Stimulated activated CD4-positive, alpha-beta T cell treated with anti-CD3 and anti-CD28 coated beads, Interleukin-4, amount 100 ng/mL, for 4 hours (primary cell): ENCODE results near the gene HYKK.
"Not testable (repeated sequence)": the region's sequence is repeated elsewhere in the genome, so short reads cannot be mapped to it uniquely, and the experiment has no call there.

ENCODE experiments used
- DNase-seq, 2 experiments: peaks; one replicate each; pipeline ENCODE4 v3.0.0-alpha.2; 2020

Gene HYKK

DNA sequence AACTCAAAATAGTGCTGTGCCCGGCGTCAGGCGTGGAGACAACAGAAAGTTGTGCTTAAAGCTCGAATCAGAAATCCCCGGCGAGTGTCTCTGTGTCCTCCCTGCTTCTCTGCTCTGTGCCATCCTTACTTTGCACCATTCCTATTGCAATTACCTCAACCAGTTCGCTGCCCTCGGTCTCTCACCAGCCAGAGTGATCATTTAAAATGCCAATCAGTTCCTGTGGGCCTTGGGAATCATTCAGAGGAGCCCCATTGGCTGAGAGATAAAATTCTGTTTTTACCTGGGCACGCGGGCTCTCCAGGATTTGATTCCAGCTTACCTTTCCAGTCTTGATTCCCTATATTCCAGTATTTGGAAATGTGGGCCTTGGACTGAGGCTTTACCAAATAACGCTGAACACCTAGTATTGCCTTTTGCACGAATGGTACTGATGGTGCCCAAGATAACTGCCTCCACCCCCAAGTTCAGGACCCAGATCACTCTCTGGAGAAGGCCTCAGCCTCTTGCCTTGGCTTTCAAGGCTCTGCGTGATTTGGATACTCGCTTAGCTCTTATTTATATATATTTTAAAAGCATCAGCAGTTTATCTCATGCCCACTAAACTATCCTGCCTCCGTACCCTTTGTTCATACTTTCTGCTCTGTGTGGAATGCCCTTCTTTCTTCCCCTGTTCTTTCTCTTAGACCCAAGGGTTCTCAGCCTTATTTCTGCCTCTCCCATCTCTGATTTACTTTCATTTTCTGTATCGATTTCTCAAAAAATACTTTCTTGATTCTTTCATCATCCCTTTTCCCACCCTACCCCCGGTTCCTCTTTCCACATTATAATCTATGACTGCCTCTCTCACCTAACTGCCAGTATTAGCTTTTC is 33.7 kb downstream of the HYKK start:
- DNase-seq: no peak

DNA sequence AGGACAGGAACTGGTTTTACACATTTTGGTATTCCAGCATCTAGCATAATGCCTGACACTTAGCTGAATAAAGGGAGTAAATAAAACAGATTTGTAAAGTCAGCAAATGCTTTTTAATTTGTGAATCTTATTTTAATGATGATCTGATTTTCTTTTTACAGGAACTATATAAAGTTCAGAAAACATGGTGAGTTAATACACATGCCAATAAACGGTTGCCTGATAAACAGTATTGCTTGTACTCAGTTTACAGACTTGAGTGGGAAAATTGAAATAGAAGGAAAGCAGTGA is 34.3 kb downstream of the HYKK start:
- no peak for DNase-seq

DNA sequence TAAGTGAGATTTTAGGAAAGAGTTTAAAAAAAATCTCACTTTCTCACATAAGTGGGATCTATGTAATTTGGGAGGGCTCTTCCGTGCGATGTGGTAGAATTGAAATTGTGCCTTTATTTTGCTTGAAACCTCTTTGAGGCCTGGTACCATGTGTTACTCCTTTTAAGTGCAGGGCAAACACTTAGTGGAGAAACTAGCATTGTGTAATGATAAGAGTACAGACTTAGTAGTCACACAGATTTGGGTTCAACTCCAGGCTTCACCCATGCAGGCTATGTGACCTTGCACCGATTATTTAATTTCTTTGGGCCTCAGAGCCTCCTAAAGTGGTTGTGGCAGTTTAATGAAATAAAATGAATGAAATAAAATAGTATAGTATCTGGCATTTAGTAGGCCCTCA is 35.3 kb downstream of the HYKK start:
- DNase-seq: no peak

DNA sequence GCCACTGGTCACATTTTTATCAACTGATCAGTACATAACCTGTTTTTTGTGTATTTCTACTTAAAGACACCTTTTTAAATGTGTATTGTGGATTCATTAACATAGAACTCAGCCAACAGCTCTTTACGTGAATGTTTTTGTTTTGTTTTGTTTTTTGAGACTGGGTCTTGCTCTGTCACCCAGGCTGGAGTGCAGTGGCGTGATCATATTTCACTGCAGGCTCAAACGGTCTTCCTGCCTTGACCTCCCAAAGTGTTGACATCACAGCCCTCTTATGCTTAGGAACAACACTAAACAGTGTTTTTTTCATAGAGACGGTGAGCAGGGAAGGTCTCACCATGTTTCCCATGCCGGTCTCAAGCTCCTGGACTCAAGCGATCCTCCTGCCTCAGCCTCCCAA is 42.8 kb downstream of the HYKK start:
- no peak for DNase-seq

DNA sequence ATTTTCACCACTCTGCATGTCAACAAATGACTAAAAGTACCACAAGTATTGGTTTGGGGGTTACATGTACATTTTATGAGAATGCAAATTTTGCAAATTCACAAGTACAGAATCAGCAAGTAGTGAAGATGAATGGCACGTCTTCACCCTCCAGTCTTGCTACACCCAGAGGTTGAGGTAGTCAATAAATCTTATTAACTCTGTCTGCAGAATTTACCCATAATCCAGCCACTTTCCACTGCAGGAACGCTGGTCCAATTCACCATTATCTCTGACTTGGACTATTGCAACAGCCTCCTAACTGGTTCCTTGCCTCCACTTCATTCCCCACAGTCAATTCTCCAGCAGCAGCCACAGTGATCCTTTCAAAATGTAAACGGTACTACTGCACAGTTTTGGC is 43.4 kb downstream of the HYKK start:
- no peak for DNase-seq

DNA sequence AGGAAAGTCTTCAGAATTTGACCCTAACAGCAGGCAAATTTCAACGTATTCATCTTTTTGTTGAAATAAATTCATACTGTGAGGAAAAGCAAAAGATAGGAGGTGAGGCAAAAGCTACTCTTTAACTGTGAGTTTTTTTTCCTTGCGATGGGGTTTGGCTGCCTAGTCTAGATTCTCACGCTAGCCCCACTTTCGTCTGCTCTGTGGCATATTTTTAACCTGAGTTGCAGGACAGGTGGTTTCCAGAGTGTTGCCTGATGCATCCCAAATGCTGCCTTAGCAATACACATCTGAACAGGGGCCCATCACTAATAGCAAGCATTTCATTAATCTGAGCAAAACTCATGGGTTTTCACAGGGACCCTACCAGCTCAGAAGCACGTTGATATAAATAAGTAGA is 44.5 kb downstream of the HYKK start:
- no peak for DNase-seq

DNA sequence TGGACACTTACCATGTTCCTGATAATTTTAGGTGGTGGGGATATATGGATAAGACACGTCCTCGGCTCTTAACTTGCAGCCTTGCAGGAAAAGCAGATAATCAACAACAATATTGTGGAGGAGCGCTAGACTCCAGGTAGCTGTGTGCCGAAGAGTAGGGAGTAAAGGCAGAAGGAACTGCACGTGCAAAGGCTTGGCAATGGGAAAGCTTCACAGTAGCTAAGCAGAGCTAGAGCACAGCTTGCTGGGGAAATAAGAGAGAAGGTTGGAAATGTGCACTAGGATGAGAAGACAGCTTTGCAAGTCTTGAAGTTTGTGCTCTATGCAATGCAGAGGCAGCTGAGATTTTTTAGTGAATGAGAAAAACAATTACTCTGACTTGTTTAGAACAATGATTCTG is 45.2 kb downstream of the HYKK start:
- DNase-seq: no peak

DNA sequence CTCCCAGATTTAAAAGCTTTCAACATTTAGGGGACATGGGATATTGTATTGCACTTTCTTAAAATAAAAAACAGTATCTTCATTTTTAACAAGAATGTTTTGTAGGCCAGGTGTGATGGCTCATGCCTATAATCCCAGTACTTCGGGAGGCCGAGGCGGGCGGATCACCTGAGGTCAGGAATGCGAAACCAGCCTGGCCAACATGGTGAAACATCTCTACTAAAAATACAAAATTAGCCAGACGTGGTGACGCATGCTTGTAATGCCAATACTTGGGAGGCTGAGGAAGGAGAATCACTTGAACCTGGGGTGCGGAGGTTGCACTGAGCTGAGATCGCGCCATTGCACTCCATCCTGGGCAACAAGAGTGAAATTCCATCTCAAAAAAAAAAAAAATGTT is 52.8 kb downstream of the HYKK start:
- not testable (repeated sequence) for DNase-seq

DNA sequence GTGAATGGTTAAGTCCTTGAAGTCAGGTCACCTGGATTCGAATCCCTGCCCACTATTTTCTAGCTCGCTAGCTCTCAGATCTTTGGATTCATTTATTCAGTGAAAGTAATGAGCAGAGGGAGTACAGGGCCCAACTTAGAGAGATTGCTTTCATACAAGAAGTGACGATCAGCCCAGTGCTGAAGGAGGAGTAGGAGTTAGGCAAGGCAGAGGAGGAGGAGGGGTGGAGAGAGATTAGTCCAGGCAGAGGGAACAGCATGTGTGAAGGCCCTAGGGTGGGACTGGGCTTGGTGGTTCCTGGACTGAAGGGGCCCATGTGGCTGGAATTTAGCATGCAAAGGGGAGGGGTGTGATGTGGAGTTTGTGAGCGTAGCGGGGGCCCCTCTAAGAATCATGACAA is 54.1 kb downstream of the HYKK start:
- DNase-seq: no peak

DNA sequence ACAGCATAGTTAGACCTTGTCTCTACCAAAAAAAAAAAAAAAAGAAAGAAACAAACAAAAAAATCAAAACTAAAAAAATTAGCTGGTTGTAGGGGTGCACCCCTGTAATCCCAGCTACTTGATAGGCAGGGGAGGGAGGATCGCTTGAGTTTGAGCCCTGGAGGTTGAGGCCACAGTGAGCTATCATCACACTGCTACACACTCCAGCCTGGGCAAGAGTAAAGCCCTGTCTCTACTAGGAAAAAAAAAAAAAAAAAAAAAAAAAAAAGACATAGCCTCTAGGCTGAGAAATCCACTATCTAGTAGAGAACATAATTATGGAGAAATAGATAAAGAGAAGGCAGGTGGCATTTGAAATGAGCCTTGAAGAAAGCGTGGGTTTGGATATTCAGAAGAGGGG is 55.7 kb downstream of the HYKK start:
- no peak for DNase-seq

DNA sequence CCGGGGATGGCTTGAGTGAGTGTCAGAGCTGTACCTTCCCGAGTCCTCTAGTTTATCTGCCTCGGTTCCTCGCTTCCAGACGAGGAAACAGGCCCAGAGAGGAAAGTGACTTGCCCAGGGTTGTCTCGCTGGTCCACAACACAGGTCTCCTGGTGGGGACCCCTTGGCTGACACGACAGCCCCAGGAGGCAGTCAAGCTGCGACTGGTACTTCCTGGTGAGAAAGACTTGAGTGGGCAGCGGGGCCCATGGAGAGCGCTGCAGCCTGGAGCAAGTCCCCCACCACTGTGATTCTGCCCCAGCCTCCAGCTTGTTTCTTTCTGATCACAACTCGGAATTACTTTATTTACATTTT is 57.3 kb downstream of the HYKK start:
- DNase-seq: no peak

DNA sequence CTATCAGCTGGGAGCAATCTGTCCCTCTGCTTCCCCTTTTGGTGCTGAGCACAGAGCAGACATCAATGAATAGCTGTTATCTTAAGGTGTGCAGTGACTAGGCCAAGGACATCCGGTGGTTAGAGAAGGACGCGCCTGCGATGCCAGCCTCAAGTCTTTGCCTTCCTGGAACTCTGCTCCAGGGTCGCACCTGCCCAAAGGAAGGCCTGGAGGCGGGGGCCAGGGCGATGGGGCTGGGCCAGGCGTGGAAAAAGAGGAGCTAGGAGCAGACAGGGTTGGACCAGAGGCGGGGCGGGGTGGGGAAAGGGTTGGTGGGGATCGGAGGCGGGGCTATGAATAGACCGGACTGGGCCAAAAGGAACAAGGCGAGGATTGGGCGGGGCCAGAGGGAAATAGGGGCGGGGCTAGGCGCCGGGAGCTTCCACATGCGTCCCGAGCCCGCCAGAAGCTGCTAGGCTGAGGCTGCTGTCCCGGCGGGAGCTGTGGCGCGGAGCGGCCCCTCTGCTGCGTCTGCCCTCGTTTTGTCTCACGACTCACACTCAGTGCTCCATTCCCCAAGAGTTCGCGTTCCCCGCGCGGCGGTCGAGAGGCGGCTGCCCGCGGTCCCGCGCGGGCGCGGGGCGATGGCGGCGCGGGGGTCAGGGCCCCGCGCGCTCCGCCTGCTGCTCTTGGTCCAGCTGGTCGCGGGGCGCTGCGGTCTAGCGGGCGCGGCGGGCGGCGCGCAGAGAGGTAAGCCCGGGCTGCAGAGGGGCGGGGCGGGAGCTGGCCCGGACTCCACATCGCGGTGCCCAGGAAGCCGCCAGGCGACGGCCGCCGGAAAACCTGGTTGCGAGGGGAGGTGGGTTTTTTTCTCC is 57.9 kb downstream of the HYKK start, which contains the start of gene CHRNA5:
Gene CHRNA5 (plus strand): TSS at position 424 of the 854 bp plus-strand sequence. CDS start 200 bp downstream, at position 624.
- peak; percentile 73 to 83 for DNase-seq

DNA sequence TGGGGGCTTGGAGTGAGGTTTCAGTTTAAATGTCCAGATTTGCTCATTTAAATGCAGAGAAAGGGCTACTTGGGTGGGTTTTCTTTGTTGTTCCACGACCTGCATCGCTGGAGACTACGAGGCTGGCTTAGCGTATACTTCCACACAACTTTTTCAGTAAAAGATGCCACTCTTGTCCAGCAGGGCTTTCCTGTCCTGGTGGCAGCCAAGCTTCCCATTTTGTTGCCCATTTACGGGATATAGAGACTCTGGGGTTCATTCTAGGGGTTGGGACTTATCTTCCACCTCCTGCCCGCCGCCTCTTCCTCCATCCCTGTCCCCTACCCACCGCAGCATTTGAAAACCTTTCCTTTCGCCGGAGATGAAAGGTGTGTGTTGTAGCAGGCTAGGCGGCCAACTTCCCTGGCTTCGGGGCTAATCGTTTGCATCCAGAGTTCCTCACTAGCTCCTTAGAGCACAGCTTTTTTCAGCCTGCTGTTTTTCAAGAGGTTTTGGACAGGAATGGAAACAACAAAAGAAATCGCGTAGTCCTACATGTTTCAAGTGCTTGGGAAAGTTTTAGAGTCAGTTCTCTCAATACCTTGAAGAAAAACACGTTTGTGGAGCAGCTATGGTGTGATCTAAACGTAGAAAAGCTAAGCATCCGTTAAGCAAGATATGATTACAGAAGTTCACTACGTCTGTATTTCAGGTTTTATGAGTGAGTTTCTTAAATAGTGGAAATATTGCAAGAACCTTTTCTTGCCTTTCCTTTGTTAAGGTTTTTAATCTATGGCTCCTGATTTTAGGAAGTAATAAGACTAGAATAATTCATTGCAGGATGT is 58.8 kb downstream of the HYKK start:
- no peak for DNase-seq

DNA sequence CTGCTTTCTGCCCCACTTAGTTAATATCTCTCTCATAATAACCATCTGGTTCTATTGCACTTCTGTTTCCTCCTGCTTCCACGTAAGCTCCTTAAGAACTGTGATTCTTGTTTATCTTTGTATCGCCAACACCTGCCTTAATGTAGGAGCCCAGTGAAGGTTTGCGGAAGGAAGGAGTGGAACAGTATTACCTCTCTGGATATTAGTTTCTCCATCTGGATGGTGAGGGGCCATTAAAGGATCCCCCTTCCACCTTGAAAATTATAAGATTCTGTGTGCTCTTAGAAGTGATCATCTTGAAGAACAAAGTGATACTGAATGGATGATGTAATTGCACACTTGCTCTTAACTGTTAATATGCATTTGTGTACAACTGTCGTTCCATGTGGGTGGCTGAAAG is 60.2 kb downstream of the HYKK start:
- DNase-seq: no peak

DNA sequence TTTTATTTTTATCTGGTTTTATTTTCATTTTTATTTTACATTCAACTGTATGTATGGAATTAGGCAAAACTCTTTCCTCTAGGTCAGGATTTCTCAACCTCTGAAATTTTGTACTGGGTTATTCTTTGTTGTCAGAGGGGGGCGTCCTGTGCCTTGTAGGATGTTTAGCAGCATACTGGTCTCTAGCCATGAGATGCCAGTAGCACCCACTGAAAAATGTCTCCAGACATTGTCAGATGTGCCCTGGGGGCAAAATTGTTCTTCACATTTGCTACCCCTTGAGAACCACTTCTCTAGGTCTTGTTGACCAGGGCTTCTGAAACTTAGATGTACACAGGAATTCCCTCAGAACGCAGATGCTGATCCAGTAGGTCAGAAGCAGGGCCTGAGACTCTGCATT is 63.3 kb downstream of the HYKK start:
- DNase-seq: no peak

DNA sequence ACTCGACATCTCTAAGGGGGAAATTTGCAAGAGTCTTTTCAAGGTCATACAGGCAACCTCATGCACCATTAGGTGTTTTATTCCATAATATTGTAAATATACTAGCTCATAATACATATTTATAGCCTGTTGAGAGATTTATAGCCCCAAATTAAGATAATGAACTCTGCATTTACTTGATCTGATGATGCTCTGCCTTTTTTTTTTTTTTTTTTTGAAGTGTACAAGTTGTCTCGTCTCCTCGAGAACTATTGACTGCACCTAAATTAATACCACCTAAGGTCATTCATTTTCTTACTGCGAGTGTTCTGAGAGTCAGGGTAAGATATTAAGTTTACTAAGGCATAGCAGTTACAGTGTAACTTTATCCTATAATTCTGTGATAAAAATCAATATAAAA is 64.0 kb downstream of the HYKK start:
- no peak for DNase-seq

DNA sequence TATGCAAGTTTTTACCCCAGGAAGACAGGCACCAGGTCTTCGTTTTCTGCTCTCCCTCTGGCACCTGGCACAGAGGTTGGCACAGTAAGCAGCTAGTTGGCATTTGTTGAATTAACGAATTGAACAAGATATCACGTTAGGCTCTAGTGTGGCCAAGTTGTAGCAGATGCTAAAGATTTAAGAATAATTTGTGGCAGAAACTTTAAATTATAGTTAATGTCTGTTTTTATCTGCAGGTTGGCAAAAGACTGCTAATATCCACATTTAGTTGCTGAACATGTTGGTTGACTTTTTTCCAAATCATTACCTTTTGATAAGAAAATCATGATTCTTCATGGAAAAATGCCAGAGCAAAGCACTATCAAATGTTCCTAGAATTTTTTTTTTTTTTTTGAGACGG is 66.0 kb downstream of the HYKK start:
- no peak for DNase-seq

DNA sequence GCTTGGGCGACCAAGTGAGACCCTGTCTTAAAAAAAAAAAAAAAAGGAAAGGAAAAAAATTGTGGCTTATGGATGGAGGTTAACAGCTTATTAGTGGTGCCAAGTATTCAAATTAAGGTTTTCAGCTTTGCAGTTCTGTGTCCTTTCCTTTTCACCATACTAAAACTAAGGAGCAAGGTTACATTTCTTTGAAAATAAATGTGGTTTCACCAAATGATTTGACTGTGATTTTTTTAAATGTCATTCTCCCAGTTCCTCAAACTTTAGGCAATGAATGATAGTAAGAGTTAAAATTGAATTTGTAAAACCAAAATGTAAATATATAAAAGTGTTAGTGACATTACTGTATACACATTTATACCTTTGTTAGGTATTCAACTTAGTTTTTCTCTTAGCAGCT is 67.6 kb downstream of the HYKK start:
- no peak for DNase-seq
